Measurements from ENCODE around the gene KCNMA1. TPM values are rescaled to one million over a fixed set of nuclear protein-coding genes. Genes with fewer than 3 reads are reported as not detected.

KCNMA1 gene
- total RNA-seq, 1 donor from 2014 or later, result 30.1 TPM

- no peaks in the 10 kb centered on the region for H3K36me3 Mint-ChIP-seq
- H3K4me1 Mint-ChIP-seq (ENCODE audit: unreplicated experiment), result no peaks in the 10 kb centered on the region
- H3K27ac Mint-ChIP-seq, result no peak overlapping the region
- TF ChIP-seq CTCF (conservative IDR thresholded peaks at IDR 0.05), result no peak
- H3K4me3 Mint-ChIP-seq, result no peak overlapping the region
- peaks cover 2% of the 10 kb centered on the region for H3K27me3 Mint-ChIP-seq
- no peak for DNase-seq (ENCODE audit: extremely low spot score, unreplicated experiment)
- no peaks in the 10 kb centered on the region for H3K9me3 Mint-ChIP-seq
Observed at GRCh38 chr10:77580482-77580881, 57.1 kb downstream of the KCNMA1 start.

GRCh38 chr10:77578583-77579227 lies 58.9 kb downstream of the KCNMA1 start:
- no peaks in the 10 kb centered on the region for H3K9me3 Mint-ChIP-seq
- TF ChIP-seq CTCF (conservative IDR thresholded peaks at IDR 0.05), result no peak

GRCh38 chr10:77577666-77578229 lies 59.9 kb downstream of the KCNMA1 start:
- no peaks in the 10 kb centered on the region for H3K27me3 Mint-ChIP-seq
- no peak for DNase-seq (ENCODE audit: extremely low spot score, unreplicated experiment)
- H3K4me1 Mint-ChIP-seq (ENCODE audit: unreplicated experiment), result no peaks in the 10 kb centered on the region
- no peaks in the 10 kb centered on the region for H3K36me3 Mint-ChIP-seq
- no peak overlapping the region for H3K27ac Mint-ChIP-seq
- no peak for TF ChIP-seq CTCF (conservative IDR thresholded peaks at IDR 0.05)
- no peaks in the 10 kb centered on the region for H3K9me3 Mint-ChIP-seq
- H3K4me3 Mint-ChIP-seq, result no peak overlapping the region

More at GRCh38 chr10:77578583-77579227, 58.9 kb downstream of the KCNMA1 start:
- H3K27ac Mint-ChIP-seq, result peak overlapping the region; percentile 37
- no peaks in the 10 kb centered on the region for H3K4me1 Mint-ChIP-seq (ENCODE audit: unreplicated experiment)
- no peaks in the 10 kb centered on the region for H3K36me3 Mint-ChIP-seq
- DNase-seq (ENCODE audit: extremely low spot score, unreplicated experiment), result no peak
- no peaks in the 10 kb centered on the region for H3K27me3 Mint-ChIP-seq
- H3K4me3 Mint-ChIP-seq, result no peak overlapping the region

- TF ChIP-seq CTCF (conservative IDR thresholded peaks at IDR 0.05), result no peak
- no peaks in the 10 kb centered on the region for H3K4me1 Mint-ChIP-seq (ENCODE audit: unreplicated experiment)
- DNase-seq (ENCODE audit: extremely low spot score, unreplicated experiment), result no peak
- no peak overlapping the region for H3K4me3 Mint-ChIP-seq
- H3K9me3 Mint-ChIP-seq, result no peaks in the 10 kb centered on the region
- no peaks in the 10 kb centered on the region for H3K27me3 Mint-ChIP-seq
- no peaks in the 10 kb centered on the region for H3K36me3 Mint-ChIP-seq
- peak overlapping the region; percentile 17 for H3K27ac Mint-ChIP-seq
Observed at GRCh38 chr10:77576444-77577032, 61.1 kb downstream of the KCNMA1 start.

GRCh38 chr10:77576007-77576367 lies 61.6 kb downstream of the KCNMA1 start:
- Mint-ChIP-seq H3K9me3 (no peaks in the 10 kb centered on the region), H3K4me1 (ENCODE audit: unreplicated experiment) (no peaks in the 10 kb centered on the region), H3K27me3 (no peaks in the 10 kb centered on the region), H3K4me3 (no peak overlapping the region), H3K36me3 (no peaks in the 10 kb centered on the region), H3K27ac (peak overlapping the region; percentile 17)
- TF ChIP-seq CTCF (conservative IDR thresholded peaks at IDR 0.05), result no peak
- DNase-seq (ENCODE audit: extremely low spot score, unreplicated experiment), result no peak
